Endothelial cell of umbilical vein (primary cell): ENCODE measurements around the gene SLC22A15. TPM values are rescaled to one million over a fixed set of nuclear protein-coding genes. Genes with fewer than 3 reads are reported as not detected.

Experiments used
- BruUV-seq: library from RNA; stranded (reverse); fragments of 400-500 nt; replicated peaks from 2 replicates; lab custom pipeline; 2021; lab: Mats Ljungman, UMichigan
- CTCF ChIA-PET: fragments of 300-600, 350-600 bp; sonication (Branson Sonifier 250); formaldehyde crosslinking; loops from one replicate; lab custom pipeline; 2021; ENCODE audit warnings: antibody characterized with exemption, inconsistent platforms; lab: Charles Lee
- POLR2A ChIA-PET: fragments of 300-600, 350-600 bp; sonication (Branson Sonifier 250); formaldehyde crosslinking; loops from one replicate; lab custom pipeline; 2021; ENCODE audit warnings: antibody characterized with exemption, inconsistent platforms; lab: Charles Lee
- DNase-seq: peaks from one replicate; pipeline ENCODE4 v3.0.0-alpha.2; 2011; ENCODE audit warnings: low read depth, low spot score
- FAIRE-seq: peaks from 2 replicates; lab custom pipeline; 2011; peaks lifted over from hg19 to GRCh38; lab: Jason Lieb, UNC
- H2AFZ ChIP-seq: 2 replicates; pipeline ENCODE4 v1.6.0; 2012; ENCODE audit warnings: low read depth, low read length, control low read depth, inconsistent platforms
- H3K27ac ChIP-seq: 2 replicates; pipeline ENCODE4 v1.5.1; 2011; ENCODE audit warnings: low read depth, mild to moderate bottlenecking, control low read depth, low read length, moderate library complexity; ENCODE audit not compliant: insufficient read depth
- H3K27me3 ChIP-seq, 2 experiments: 2 replicates each; pipeline versions ENCODE4 v1.6.0 to v1.6.1; 2011; ENCODE audit warnings: low read length in 2 of 2, mixed read lengths in 1 of 2; ENCODE audit not compliant: control insufficient read depth in 2 of 2, insufficient read depth in 2 of 2
- H3K36me3 ChIP-seq, 2 experiments: 2 replicates in 1 of 2; 3 replicates in 1 of 2; pipeline ENCODE4 v1.5.1; 2011; ENCODE audit warnings: low read length in 2 of 2, mild to moderate bottlenecking in 1 of 2, moderate library complexity in 1 of 2; ENCODE audit not compliant: control insufficient read depth in 2 of 2, insufficient read depth in 2 of 2; ENCODE audit errors: extremely low read depth in 1 of 2
- H3K4me1 ChIP-seq: 3 replicates; pipeline ENCODE4 v1.5.1; 2011; ENCODE audit warnings: mild to moderate bottlenecking, low read length; ENCODE audit not compliant: control insufficient read depth, insufficient read depth; ENCODE audit errors: extremely low read depth
- H3K4me2 ChIP-seq: 2 replicates; pipeline ENCODE4 v1.6.1; 2011; ENCODE audit warnings: low read length, control low read depth, mixed read lengths; ENCODE audit not compliant: insufficient read depth
- H3K4me3 ChIP-seq, 3 experiments: fragments of 200-600 bp in 1 of 3; sonication (generic), shearing (Covaris generic) in 1 of 3; replicated peaks in 1 of 3; 2 replicates each; pipeline ENCODE4 v1.5.1; 2011 to 2016; ENCODE audit warnings: control low read depth in 3 of 3, low read length in 3 of 3, mild to moderate bottlenecking in 2 of 3, inconsistent platforms in 1 of 3, low read depth in 1 of 3, moderate library complexity in 1 of 3; ENCODE audit not compliant: insufficient read depth in 1 of 3
- H3K79me2 ChIP-seq: 2 replicates; pipeline ENCODE4 v1.6.0; 2012; ENCODE audit warnings: low read length, inconsistent platforms; ENCODE audit not compliant: control insufficient read depth, insufficient read depth
- H3K9ac ChIP-seq: replicated peaks from 2 replicates; pipeline ENCODE3; 2011; ENCODE audit warnings: low read length, control low read depth; ENCODE audit not compliant: insufficient read depth; ENCODE audit errors: extremely low read depth
- H3K9me1 ChIP-seq: replicated peaks from 3 replicates; pipeline ENCODE4 v1.6.0; 2011; ENCODE audit warnings: mild to moderate bottlenecking, low read length; ENCODE audit not compliant: control insufficient read depth, insufficient read depth; ENCODE audit errors: extremely low read depth
- H3K9me3 ChIP-seq: replicated peaks from 2 replicates; pipeline ENCODE4 v1.5.1; 2012; ENCODE audit warnings: low read length, inconsistent platforms; ENCODE audit not compliant: control insufficient read depth, insufficient read depth
- H4K20me1 ChIP-seq: replicated peaks from 2 replicates; pipeline ENCODE3; 2011; ENCODE audit warnings: mild to moderate bottlenecking, low read length; ENCODE audit not compliant: control insufficient read depth, insufficient read depth; ENCODE audit errors: extremely low read depth
- CTCF ChIP-seq, 2 donors: IDR thresholded peaks; 1 replicate in 1 of 2; 2 replicates in 1 of 2; pipeline ENCODE4 v1.5.1; 2011; ENCODE audit warnings: low read length in 2 of 2, mild to moderate bottlenecking in 2 of 2, moderate library complexity in 2 of 2, control low read depth in 1 of 2, inconsistent platforms in 1 of 2, low read depth in 1 of 2; ENCODE audit not compliant: insufficient read depth in 1 of 2; ENCODE audit errors: extremely low read depth in 1 of 2
- EZH2 ChIP-seq: IDR thresholded peaks from 2 replicates; pipeline ENCODE4 v1.6.1; 2012; ENCODE audit warnings: borderline replicate concordance, low read depth, mild to moderate bottlenecking, moderate library complexity, low read length, inconsistent platforms; ENCODE audit not compliant: severe bottlenecking
- FOS ChIP-seq: IDR thresholded peaks from 2 replicates; pipeline ENCODE4 v1.6.1; 2011; ENCODE audit warnings: mild to moderate bottlenecking, low read length, moderate library complexity, borderline replicate concordance; ENCODE audit not compliant: insufficient read depth
- GATA2 ChIP-seq: IDR thresholded peaks from 2 replicates; pipeline ENCODE4 v1.7.0; 2011; ENCODE audit warnings: low read depth, mild to moderate bottlenecking, moderate library complexity, mixed read lengths, low read length; ENCODE audit not compliant: insufficient read length, insufficient read depth
- JUN ChIP-seq: IDR thresholded peaks from 2 replicates; pipeline ENCODE4 v1.6.1; 2011; ENCODE audit warnings: borderline replicate concordance, low read depth; ENCODE audit not compliant: insufficient read length, insufficient read depth
- MAX ChIP-seq: IDR thresholded peaks from 2 replicates; pipeline ENCODE4 v1.6.1; 2011; ENCODE audit not compliant: insufficient read depth, insufficient read length
- MYC ChIP-seq: IDR thresholded peaks from one replicate; pipeline ENCODE4 v1.6.1; 2011; ENCODE audit warnings: mild to moderate bottlenecking, low read depth, low read length
- POLR2A ChIP-seq: IDR thresholded peaks from 2 replicates; pipeline ENCODE4 v1.6.1; 2012; ENCODE audit warnings: low read depth, mild to moderate bottlenecking, control low read depth, low read length
- POLR2AphosphoS5 ChIP-seq: IDR thresholded peaks from 2 replicates; pipeline ENCODE4 v1.6.1; 2012; ENCODE audit warnings: low read depth, mild to moderate bottlenecking, control low read depth, low read length, moderate library complexity; ENCODE audit not compliant: insufficient read depth
- dilution Hi-C: fragments of 300-500 bp; cut with MboI; formaldehyde crosslinking; loops from one replicate; pipeline ENCODE4 v1.15.0; 2019; ENCODE audit warnings: low sequenced_read_pairs; ENCODE audit not compliant: extremely low pct_ligation_motif_present
- intact Hi-C: fragments of 100-400 bp; cut with micrococcal nuclease; formaldehyde crosslinking; loops from one replicate; pipeline ENCODE4 v1.10.0; 2022
- polyA plus RNA-seq, 4 experiments: library from polyadenylated mRNA; depleted of rRNA in 3 of 4; stranded (reverse) in 3 of 4; unstranded in 1 of 4; fragments of >200 nt; gene quantifications; 2 replicates each; pipeline versions ENCODE4 v1.2.1 to v1.2.3, GENCODE V29; 2011 to 2012; ENCODE audit warnings: missing spikeins in 1 of 4
- total RNA-seq: library from RNA; stranded (reverse); gene quantifications from 2 replicates; pipeline ENCODE4 v1.2.3, GENCODE V29; 2021

SLC22A15 gene
- total and polyA plus RNA-seq, 2 donors (not counting 3 experiments of a cell fraction or from before 2014, with no cell fraction given): 0.44 TPM; not detected in 1

- dilution Hi-C loops (no loop called here), intact Hi-C loops (no loop called here)
- H3K79me2 ChIP-seq: no peaks in the 10 kb centered on the region
- no peaks in the 10 kb centered on the region for H3K4me1 ChIP-seq
- H3K4me2 ChIP-seq: no peak overlapping the region
- TF ChIP-seq GATA2 (no peak), POLR2AphosphoS5 (no peak), EZH2 (no peak), CTCF (IDR thresholded peaks at IDR 0.05; ENCODE audit: extremely low read depth in 1 of 2, insufficient read depth in 1 of 2, low read depth in 1 of 2, low read length in 2 of 2) (no peak), FOS (no peak), MAX (no peak), JUN (no peak), POLR2A (no peak), MYC (no peak)
- H4K20me1 ChIP-seq: no peaks in the 10 kb centered on the region
- CTCF ChIA-PET: interaction anchor here (1.1 to 1.7 kb wide), 3 partner anchors 9 to 20 kb away, joined by 3 to 4 read pairs (median 4); no protein-coding TSS in a partner anchor
- DNase-seq (no peak), FAIRE-seq (no peak)
- H3K27ac ChIP-seq: no peak overlapping the region
- H3K4me3 ChIP-seq: no peak overlapping the region
- POLR2A ChIA-PET: no interaction called here
- no peak overlapping the region for H2AFZ ChIP-seq
- H3K9me1 ChIP-seq: no peaks in the 10 kb centered on the region
- H3K9me3 ChIP-seq: no peaks in the 10 kb centered on the region
- no peaks in the 10 kb centered on the region for H3K27me3 ChIP-seq
- BruUV-seq: no TSS peak
- H3K9ac ChIP-seq: no peak overlapping the region
- H3K36me3 ChIP-seq: no peaks in the 10 kb centered on the region
These were observed 121.3 kb downstream of the SLC22A15 start for GRCh38 chr1:116097626-116098025.
